HG02840 (cell line): ENCODE data around the gene IFIT3.
"Not testable (repeated sequence)": the region's sequence is repeated elsewhere in the genome, so short reads cannot be mapped to it uniquely, and the experiment has no call there.

Experiments
- ATAC-seq: cut with Tn5 transposase; IDR thresholded peaks from one replicate; pipeline ENCODE4 v1.9.1; 2021; ENCODE audit warnings: mild to moderate bottlenecking, moderate library complexity, moderate number of reproducible peaks; ENCODE audit not compliant: unreplicated experiment, low FRiP score

Gene IFIT3

GRCh38 chr10:89302625-89303024 is 25.2 kb upstream of the IFIT3 start:
- no peak for ATAC-seq

GRCh38 chr10:89303161-89303560 is 24.6 kb upstream of the IFIT3 start:
- no peak for ATAC-seq

- ATAC-seq = no peak
These were observed 23.8 kb upstream of the IFIT3 start for GRCh38 chr10:89304026-89304425.

GRCh38 chr10:89304446-89304845 is 23.4 kb upstream of the IFIT3 start:
- no peak for ATAC-seq

GRCh38 chr10:89304925-89305324 is 22.9 kb upstream of the IFIT3 start:
- ATAC-seq = no peak

GRCh38 chr10:89305766-89306433 is 21.9 kb upstream of the IFIT3 start:
- ATAC-seq = no peak

GRCh38 chr10:89306434-89307268 is 21.1 kb upstream of the IFIT3 start:
- ATAC-seq = no peak

- no peak for ATAC-seq
These were observed 20.6 kb upstream of the IFIT3 start for GRCh38 chr10:89307269-89307577.

GRCh38 chr10:89308266-89308665 is 19.5 kb upstream of the IFIT3 start:
- ATAC-seq = no peak

GRCh38 chr10:89308736-89309135 is 19.1 kb upstream of the IFIT3 start:
- ATAC-seq = no peak

GRCh38 chr10:89309156-89310055 is 18.4 kb upstream of the IFIT3 start:
- no peak for ATAC-seq

- ATAC-seq = no peak
These were observed 17.5 kb upstream of the IFIT3 start for GRCh38 chr10:89310056-89310893.

GRCh38 chr10:89312973-89313372 is 14.8 kb upstream of the IFIT3 start:
- no peak for ATAC-seq

GRCh38 chr10:89314676-89315075 is 13.1 kb upstream of the IFIT3 start:
- ATAC-seq = no peak

- ATAC-seq = not testable (repeated sequence)
These were observed 9.8 kb upstream of the IFIT3 start for GRCh38 chr10:89318047-89318446.

- not testable (repeated sequence) for ATAC-seq
These were observed 2.7 kb upstream of the IFIT3 start for GRCh38 chr10:89325081-89325480.

GRCh38 chr10:89325856-89326255 is 1.9 kb upstream of the IFIT3 start:
- not testable (repeated sequence) for ATAC-seq

- no peak for ATAC-seq
These were observed 1.4 kb downstream of the IFIT3 start for GRCh38 chr10:89329151-89329550.

GRCh38 chr10:89330014-89330413 is 2.2 kb downstream of the IFIT3 start:
- not testable (repeated sequence) for ATAC-seq

- ATAC-seq = no peak
These were observed 2.9 kb downstream of the IFIT3 start for GRCh38 chr10:89330537-89331212.
